T-helper 9 cell (primary cell): Measurements from ENCODE around the gene GON4L.
A peak's percentile ranks its signal among the peaks of the same experiment; 100 is the strongest.
"Not testable (repeated sequence)": the region's sequence is repeated elsewhere in the genome, so short reads cannot be mapped to it uniquely, and the experiment has no call there.

Experiments
- DNase-seq: peaks from one replicate; pipeline ENCODE4 v3.0.0-alpha.2; 2020
- total RNA-seq, 2 donors: gene quantifications; one replicate each; lab custom pipeline; 2026; lab: John Stamatoyannopoulos, UW

The GON4L gene
- 100 to 157 reads per million in 2 donors for total RNA-seq

- DNase-seq, result peak; percentile 80
Measured at GRCh38 chr1:155856975-155857930, at the start of gene GON4L. Gene GON4L (minus strand): TSS chr1:155857214. CDS start chr1:155853780, 3,434 bp downstream.

GRCh38 chr1:155904261-155904660, 47.2 kb upstream of the GON4L start:
- no peak for DNase-seq

- DNase-seq, result no peak
Measured at GRCh38 chr1:155900161-155900560, 43.1 kb upstream of the GON4L start.

GRCh38 chr1:155899683-155900082, 42.7 kb upstream of the GON4L start:
- no peak for DNase-seq

- DNase-seq, result no peak
Measured at GRCh38 chr1:155898888-155899287, 41.9 kb upstream of the GON4L start.

GRCh38 chr1:155897746-155898145, 40.7 kb upstream of the GON4L start:
- DNase-seq, result no peak

- not testable (repeated sequence) for DNase-seq
Measured at GRCh38 chr1:155896476-155896875, 39.5 kb upstream of the GON4L start.

- DNase-seq, result not testable (repeated sequence)
Measured at GRCh38 chr1:155895617-155896016, 38.6 kb upstream of the GON4L start.

GRCh38 chr1:155893389-155894142, 36.6 kb upstream of the GON4L start:
- DNase-seq, result no peak

- no peak for DNase-seq
Measured at GRCh38 chr1:155892796-155893195, 35.8 kb upstream of the GON4L start.

- no peak for DNase-seq
Measured at GRCh38 chr1:155890251-155890650, 33.2 kb upstream of the GON4L start.

GRCh38 chr1:155889566-155889965, 32.6 kb upstream of the GON4L start:
- DNase-seq, result no peak

- DNase-seq, result no peak
Measured at GRCh38 chr1:155888481-155888880, 31.5 kb upstream of the GON4L start.

- no peak for DNase-seq
Measured at GRCh38 chr1:155884982-155885381, 28.0 kb upstream of the GON4L start.

GRCh38 chr1:155884031-155884960, 27.3 kb upstream of the GON4L start:
- DNase-seq, result no peak

- no peak for DNase-seq
Measured at GRCh38 chr1:155882766-155883165, 25.8 kb upstream of the GON4L start.

- DNase-seq, result no peak
Measured at GRCh38 chr1:155882235-155882634, 25.2 kb upstream of the GON4L start.

GRCh38 chr1:155880950-155881349, 23.9 kb upstream of the GON4L start:
- no peak for DNase-seq

GRCh38 chr1:155880251-155880650, 23.2 kb upstream of the GON4L start:
- no peak for DNase-seq

- no peak for DNase-seq
Measured at GRCh38 chr1:155877945-155878344, 20.9 kb upstream of the GON4L start.

GRCh38 chr1:155873860-155874259, 16.8 kb upstream of the GON4L start:
- no peak for DNase-seq

GRCh38 chr1:155872527-155872926, 15.5 kb upstream of the GON4L start:
- no peak for DNase-seq

GRCh38 chr1:155871390-155871789, 14.4 kb upstream of the GON4L start:
- no peak for DNase-seq
